Glutamatergic neuron (in vitro differentiated cells): ENCODE results near the gene PRDM16. TPM values are rescaled to one million over a fixed set of nuclear protein-coding genes. Genes with fewer than 3 reads are reported as not detected.

Experiments used
- DNase-seq: peaks from one replicate; pipeline ENCODE4 v3.0.0; 2022
- H3K27ac Mint-ChIP-seq: one replicate; pipeline ENCODE4 v1.8.0; 2020; ENCODE audit warnings: mild to moderate bottlenecking, mixed read lengths, inconsistent platforms; ENCODE audit not compliant: unreplicated experiment
- H3K27me3 Mint-ChIP-seq: one replicate; pipeline ENCODE4 v1.8.0; 2020; ENCODE audit warnings: mild to moderate bottlenecking, moderate library complexity, mixed read lengths, inconsistent platforms; ENCODE audit not compliant: unreplicated experiment
- H3K36me3 Mint-ChIP-seq: one replicate; pipeline ENCODE4 v1.8.0; 2020; ENCODE audit warnings: mild to moderate bottlenecking, mixed read lengths, inconsistent platforms; ENCODE audit not compliant: unreplicated experiment
- H3K4me1 Mint-ChIP-seq: one replicate; pipeline ENCODE4 v1.8.0; 2020; ENCODE audit warnings: mild to moderate bottlenecking, low read depth, mixed read lengths, inconsistent platforms; ENCODE audit not compliant: unreplicated experiment
- H3K4me3 Mint-ChIP-seq: one replicate; pipeline ENCODE4 v1.8.0; 2020; ENCODE audit warnings: mild to moderate bottlenecking, mixed read lengths, inconsistent platforms; ENCODE audit not compliant: unreplicated experiment
- H3K9me3 Mint-ChIP-seq: one replicate; pipeline ENCODE4 v1.8.0; 2020; ENCODE audit warnings: mild to moderate bottlenecking, moderate library complexity, mixed read lengths, inconsistent platforms; ENCODE audit not compliant: unreplicated experiment
- CTCF ChIP-seq: fragments of 200-600 bp; sonication (generic); IDR thresholded peaks from one replicate; pipeline ENCODE4 v1.5.0; 2021; ENCODE audit not compliant: partially characterized antibody, unreplicated experiment
- total RNA-seq: library from RNA; stranded (reverse); fragmentation: NEBNext Ultra II Directional; extraction: Animal tissue kit (Norgen Biotek cat#: 25700); gene quantifications from one replicate; pipeline ENCODE4 v1.2.1, GENCODE V29; 2021; ENCODE audit not compliant: unreplicated experiment

PRDM16 gene
- total RNA-seq, 1 donor from 2014 or later = 0.07 TPM

- Mint-ChIP-seq H3K4me3 (no peak overlapping the region), H3K4me1 (peaks cover 2% of the 10 kb centered on the region), H3K27me3 (peaks cover 14% of the 10 kb centered on the region), H3K27ac (no peak overlapping the region), H3K36me3 (peaks cover 5% of the 10 kb centered on the region), H3K9me3 (peaks cover 6% of the 10 kb centered on the region)
- TF ChIP-seq CTCF = no peak
- DNase-seq = no peak
These were observed 193.1 kb downstream of the PRDM16 start for GRCh38 chr1:3261969-3262579.

GRCh38 chr1:3262681-3263286, 193.8 kb downstream of the PRDM16 start:
- DNase-seq = no peak
- H3K4me3 Mint-ChIP-seq = no peak overlapping the region
- peaks cover 3% of the 10 kb centered on the region for H3K9me3 Mint-ChIP-seq
- no peak for TF ChIP-seq CTCF
- H3K27me3 Mint-ChIP-seq = peaks cover 14% of the 10 kb centered on the region
- peaks cover 2% of the 10 kb centered on the region for H3K4me1 Mint-ChIP-seq
- no peak overlapping the region for H3K27ac Mint-ChIP-seq
- H3K36me3 Mint-ChIP-seq = peaks cover 5% of the 10 kb centered on the region

GRCh38 chr1:3263790-3264189, 194.8 kb downstream of the PRDM16 start:
- no peak for DNase-seq
- peaks cover 5% of the 10 kb centered on the region for H3K36me3 Mint-ChIP-seq
- H3K9me3 Mint-ChIP-seq = peaks cover 3% of the 10 kb centered on the region
- H3K4me3 Mint-ChIP-seq = no peak overlapping the region
- peaks cover 2% of the 10 kb centered on the region for H3K4me1 Mint-ChIP-seq
- H3K27ac Mint-ChIP-seq = no peak overlapping the region
- H3K27me3 Mint-ChIP-seq = peaks cover 14% of the 10 kb centered on the region
- no peak for TF ChIP-seq CTCF

- Mint-ChIP-seq H3K9me3 (peaks cover 3% of the 10 kb centered on the region), H3K27me3 (peaks cover 17% of the 10 kb centered on the region), H3K4me1 (peaks cover 2% of the 10 kb centered on the region), H3K27ac (no peak overlapping the region), H3K4me3 (no peak overlapping the region), H3K36me3 (peaks cover 5% of the 10 kb centered on the region)
- no peak for DNase-seq
- TF ChIP-seq CTCF = no peak
These were observed 195.5 kb downstream of the PRDM16 start for GRCh38 chr1:3264456-3264855.
